SK-N-MC (cell line): ENCODE results near the gene CD48.

Experiments used
- DNase-seq: peaks from one replicate; pipeline ENCODE4 v3.0.0-alpha.2; 2011; ENCODE audit warnings: low read depth, low spot score
- H3K27ac ChIP-seq: fragments of 200-600 bp; sonication (generic); 2 replicates; pipeline ENCODE4 v1.5.1; 2016; ENCODE audit warnings: mixed run types
- H3K36me3 ChIP-seq: fragments of 200-600 bp; sonication (generic); 2 replicates; pipeline ENCODE4 v1.6.1; 2017; ENCODE audit warnings: antibody characterized with exemption, low read length, mixed read lengths; ENCODE audit not compliant: insufficient read depth
- H3K4me3 ChIP-seq: fragments of 200-600 bp; sonication (generic); 2 replicates; pipeline ENCODE4 v1.5.1; 2016
- H3K9ac ChIP-seq: fragments of 200-600 bp; sonication (generic); 2 replicates; pipeline ENCODE4 v1.8.0; 2017; ENCODE audit warnings: mixed run types, mixed read lengths; ENCODE audit not compliant: insufficient read length
- H3K9me3 ChIP-seq: fragments of 200-600 bp; sonication (generic); 2 replicates; pipeline ENCODE4 v1.6.1; 2017; ENCODE audit warnings: low read depth, mild to moderate bottlenecking, antibody characterized with exemption, low read length, moderate library complexity, mixed read lengths
- EZH2 ChIP-seq: fragments of 200-600 bp; sonication (generic); IDR thresholded peaks from one replicate; pipeline ENCODE4 v1.6.1; 2017; ENCODE audit warnings: antibody characterized with exemption
- FOXP2 ChIP-seq: optimal IDR thresholded peaks from 2 replicates; pipeline ENCODE3; 2011; ENCODE audit warnings: mild to moderate bottlenecking, moderate library complexity; ENCODE audit not compliant: insufficient read depth; ENCODE audit errors: extremely low read length, control extremely low read depth
- POLR2AphosphoS5 ChIP-seq: IDR thresholded peaks from 2 replicates; pipeline ENCODE4 v1.6.1; 2012; ENCODE audit warnings: mild to moderate bottlenecking, low read depth, low read length, borderline replicate concordance

The CD48 gene

GRCh38 chr1:160681066-160681890, 30.3 kb downstream of the CD48 start:
- H3K36me3 ChIP-seq: no peaks in the 10 kb centered on the region

GRCh38 chr1:160680399-160680798, 31.2 kb downstream of the CD48 start:
- Histone ChIP-seq H3K4me3 (no peak overlapping the region), H3K9ac (no peak overlapping the region), H3K9me3 (no peaks in the 10 kb centered on the region), H3K36me3 (no peaks in the 10 kb centered on the region), H3K27ac (no peak overlapping the region)
- no peak for DNase-seq
- no peak for TF ChIP-seq EZH2
- TF ChIP-seq FOXP2: no peak
- no peak for TF ChIP-seq POLR2AphosphoS5

More at GRCh38 chr1:160681066-160681890, 30.3 kb downstream of the CD48 start:
- H3K9ac ChIP-seq: no peak overlapping the region
- TF ChIP-seq EZH2: no peak
- TF ChIP-seq POLR2AphosphoS5: no peak
- TF ChIP-seq FOXP2: no peak
- peak; percentile 44 for DNase-seq
- no peak overlapping the region for H3K4me3 ChIP-seq
- H3K9me3 ChIP-seq: no peaks in the 10 kb centered on the region
- H3K27ac ChIP-seq: no peak overlapping the region

DNA sequence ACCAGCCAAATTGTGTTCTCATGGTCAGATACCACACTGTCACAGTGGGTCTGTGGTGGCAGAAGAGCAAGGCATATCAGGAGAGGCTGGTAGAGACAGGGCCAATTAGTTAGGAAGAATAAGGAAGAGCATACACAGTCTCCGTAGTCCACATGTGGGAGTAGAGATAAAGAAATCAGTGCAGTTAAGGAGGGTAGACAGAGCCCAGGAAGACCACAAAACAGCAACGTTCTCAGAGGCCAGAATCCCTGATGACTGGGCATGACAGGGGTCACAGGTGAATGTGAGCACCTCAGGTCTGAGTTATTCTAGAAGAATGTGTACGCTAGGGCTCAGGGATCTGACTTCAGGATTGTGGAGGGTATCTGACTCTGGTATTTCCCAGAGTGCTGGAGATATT, 31.7 kb downstream of the CD48 start:
- Histone ChIP-seq H3K9me3 (no peaks in the 10 kb centered on the region), H3K9ac (no peak overlapping the region), H3K4me3 (no peak overlapping the region), H3K36me3 (no peaks in the 10 kb centered on the region), H3K27ac (no peak overlapping the region)
- DNase-seq: no peak
- TF ChIP-seq FOXP2: no peak
- no peak for TF ChIP-seq EZH2
- no peak for TF ChIP-seq POLR2AphosphoS5

- H3K36me3 ChIP-seq: no peaks in the 10 kb centered on the region
- H3K4me3 ChIP-seq: no peak overlapping the region
- no peaks in the 10 kb centered on the region for H3K9me3 ChIP-seq
- TF ChIP-seq EZH2 (no peak), FOXP2 (no peak), POLR2AphosphoS5 (no peak)
- H3K9ac ChIP-seq: no peak overlapping the region
- no peak for DNase-seq
- no peak overlapping the region for H3K27ac ChIP-seq
Observed at GRCh38 chr1:160676869-160677597, 34.6 kb downstream of the CD48 start.

DNA sequence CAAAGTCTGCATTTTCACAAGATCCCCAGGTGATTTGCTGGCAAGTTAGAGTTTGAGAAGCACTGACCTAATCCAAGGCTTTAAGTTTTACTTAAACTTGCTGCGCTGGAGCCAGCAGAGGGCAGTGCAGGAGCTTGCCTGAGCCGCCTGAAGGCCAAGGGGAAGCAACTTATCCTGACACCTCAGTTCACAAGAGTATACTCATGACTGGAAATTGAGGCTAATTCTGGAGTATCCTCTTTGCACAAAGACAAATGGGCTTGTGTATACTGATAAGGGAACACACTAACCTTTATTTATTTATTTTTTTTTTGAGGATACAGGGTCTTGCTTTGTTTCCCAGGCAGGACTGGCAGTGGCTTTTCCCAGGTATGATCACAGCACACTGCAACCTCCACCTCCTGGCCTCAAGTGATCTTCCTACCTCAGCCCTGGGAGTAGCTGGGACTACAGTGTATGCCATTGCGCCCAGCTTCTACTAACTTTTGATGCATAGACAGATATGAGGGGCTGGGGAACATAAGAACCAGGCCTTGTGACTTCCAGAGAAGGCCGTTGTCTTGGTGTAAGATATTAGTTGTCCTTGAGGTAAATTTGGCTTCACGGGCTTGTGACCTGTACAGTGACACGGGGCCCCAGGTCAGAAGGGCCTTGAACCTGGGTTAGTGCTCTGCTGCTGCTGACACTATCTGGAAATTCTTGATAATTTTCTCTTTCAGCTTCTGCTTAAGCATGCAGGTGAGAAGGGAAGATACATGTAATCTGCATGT, 35.8 kb downstream of the CD48 start:
- TF ChIP-seq POLR2AphosphoS5 (no peak), FOXP2 (no peak), EZH2 (no peak)
- Histone ChIP-seq H3K4me3 (no peak overlapping the region), H3K27ac (no peak overlapping the region), H3K9me3 (no peaks in the 10 kb centered on the region), H3K36me3 (no peaks in the 10 kb centered on the region), H3K9ac (no peak overlapping the region)
- no peak for DNase-seq

DNA sequence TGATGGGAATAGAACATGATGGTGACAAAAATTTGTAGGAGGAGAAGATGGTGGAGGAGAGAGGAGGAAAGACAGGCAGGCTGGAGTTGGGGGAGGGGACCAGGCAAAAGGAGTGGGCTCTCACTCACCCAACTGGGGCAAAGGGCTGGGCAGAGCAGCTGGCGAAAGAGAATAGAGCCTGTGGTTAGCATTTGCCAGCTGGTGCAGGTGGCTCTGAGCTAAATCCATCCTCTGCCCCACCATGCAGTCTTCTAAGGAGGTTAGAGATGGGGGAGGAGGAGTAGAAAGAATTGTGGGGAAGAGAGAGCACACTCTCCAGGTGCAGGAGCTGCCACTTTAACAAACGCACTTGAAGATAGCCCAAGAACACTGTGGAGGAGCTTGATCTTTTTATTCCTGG, 37.2 kb downstream of the CD48 start:
- Histone ChIP-seq H3K9ac (no peak overlapping the region), H3K27ac (no peak overlapping the region), H3K36me3 (no peaks in the 10 kb centered on the region), H3K9me3 (no peaks in the 10 kb centered on the region), H3K4me3 (no peak overlapping the region)
- no peak for TF ChIP-seq POLR2AphosphoS5
- no peak for TF ChIP-seq EZH2
- no peak for TF ChIP-seq FOXP2
- no peak for DNase-seq

DNA sequence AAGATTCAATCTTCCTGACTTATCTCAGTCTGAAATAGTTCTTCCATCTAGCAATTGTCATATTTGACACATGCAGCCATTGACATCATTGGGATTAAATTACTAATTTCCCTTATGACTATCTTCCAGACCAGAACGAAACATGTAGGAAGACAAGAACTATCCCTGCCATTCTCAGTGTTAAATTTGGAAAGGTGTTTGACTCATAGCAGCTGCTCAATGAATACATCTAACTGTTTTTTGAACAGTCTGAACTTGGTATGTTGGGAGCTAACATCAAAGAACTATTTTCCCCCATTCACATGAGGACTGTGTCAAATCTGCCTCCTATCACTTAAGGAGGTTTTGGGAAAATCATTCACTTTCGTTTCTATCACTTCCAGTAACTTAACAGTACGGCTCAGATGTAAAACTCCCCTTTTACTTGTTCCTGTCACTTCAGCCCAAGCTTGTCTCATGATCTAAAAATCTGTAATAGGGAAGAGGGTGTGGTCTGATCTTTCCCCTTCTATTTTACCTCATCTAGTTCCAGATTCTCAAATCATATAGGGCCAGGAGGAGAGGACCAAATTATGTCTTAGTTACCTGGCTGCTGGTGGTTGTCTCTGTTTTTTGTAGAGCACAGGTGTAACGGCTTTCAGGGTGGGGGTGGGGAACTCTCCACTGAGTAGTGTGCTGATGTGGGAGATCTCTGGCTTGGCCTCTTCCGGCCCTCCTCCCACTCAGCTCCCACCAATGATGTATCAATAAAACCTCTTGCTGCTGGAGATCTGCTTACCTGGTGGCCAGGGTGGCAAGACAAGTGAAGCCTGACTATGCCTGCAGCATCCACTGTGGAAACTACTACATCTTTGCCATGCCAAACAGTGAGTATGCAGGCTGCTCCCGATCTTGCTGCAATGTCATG, 38.6 kb downstream of the CD48 start:
- Histone ChIP-seq H3K9me3 (no peaks in the 10 kb centered on the region), H3K4me3 (no peak overlapping the region), H3K9ac (no peak overlapping the region), H3K27ac (no peak overlapping the region), H3K36me3 (no peaks in the 10 kb centered on the region)
- no peak for DNase-seq
- TF ChIP-seq FOXP2: no peak
- TF ChIP-seq POLR2AphosphoS5: no peak
- TF ChIP-seq EZH2: no peak
